ENCODE data around the gene RAB20. TPM values are rescaled to one million over a fixed set of nuclear protein-coding genes. Genes with fewer than 3 reads are reported as not detected.

RAB20 gene
- total RNA-seq, 1 experiment from 2014 or later = 7.9 TPM

DNA sequence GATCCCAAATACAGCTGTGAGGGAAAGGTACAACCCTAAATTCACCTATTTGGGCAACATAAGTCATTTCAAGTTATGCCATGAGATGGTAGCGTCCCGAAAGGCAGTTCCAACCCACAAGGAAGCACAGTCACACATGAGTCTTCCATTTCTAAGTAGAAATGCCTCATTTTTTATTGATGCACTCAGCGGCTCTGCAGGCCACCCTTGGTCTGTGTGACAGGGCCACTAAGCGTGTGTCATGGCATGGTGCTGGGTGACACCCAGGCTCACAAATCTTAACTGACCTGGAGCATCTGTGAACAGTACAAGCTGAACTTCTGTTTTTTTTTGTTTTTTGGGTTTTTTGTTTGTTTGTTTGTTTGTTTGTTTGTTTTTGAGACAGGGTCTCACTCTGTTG lies 15.1 kb downstream of the RAB20 start:
- no peak overlapping the region; the same call in 1 of the 2 replicates for H3K27ac ChIP-seq (ENCODE audit: low read length)
- TF ChIP-seq, protein P1, sequence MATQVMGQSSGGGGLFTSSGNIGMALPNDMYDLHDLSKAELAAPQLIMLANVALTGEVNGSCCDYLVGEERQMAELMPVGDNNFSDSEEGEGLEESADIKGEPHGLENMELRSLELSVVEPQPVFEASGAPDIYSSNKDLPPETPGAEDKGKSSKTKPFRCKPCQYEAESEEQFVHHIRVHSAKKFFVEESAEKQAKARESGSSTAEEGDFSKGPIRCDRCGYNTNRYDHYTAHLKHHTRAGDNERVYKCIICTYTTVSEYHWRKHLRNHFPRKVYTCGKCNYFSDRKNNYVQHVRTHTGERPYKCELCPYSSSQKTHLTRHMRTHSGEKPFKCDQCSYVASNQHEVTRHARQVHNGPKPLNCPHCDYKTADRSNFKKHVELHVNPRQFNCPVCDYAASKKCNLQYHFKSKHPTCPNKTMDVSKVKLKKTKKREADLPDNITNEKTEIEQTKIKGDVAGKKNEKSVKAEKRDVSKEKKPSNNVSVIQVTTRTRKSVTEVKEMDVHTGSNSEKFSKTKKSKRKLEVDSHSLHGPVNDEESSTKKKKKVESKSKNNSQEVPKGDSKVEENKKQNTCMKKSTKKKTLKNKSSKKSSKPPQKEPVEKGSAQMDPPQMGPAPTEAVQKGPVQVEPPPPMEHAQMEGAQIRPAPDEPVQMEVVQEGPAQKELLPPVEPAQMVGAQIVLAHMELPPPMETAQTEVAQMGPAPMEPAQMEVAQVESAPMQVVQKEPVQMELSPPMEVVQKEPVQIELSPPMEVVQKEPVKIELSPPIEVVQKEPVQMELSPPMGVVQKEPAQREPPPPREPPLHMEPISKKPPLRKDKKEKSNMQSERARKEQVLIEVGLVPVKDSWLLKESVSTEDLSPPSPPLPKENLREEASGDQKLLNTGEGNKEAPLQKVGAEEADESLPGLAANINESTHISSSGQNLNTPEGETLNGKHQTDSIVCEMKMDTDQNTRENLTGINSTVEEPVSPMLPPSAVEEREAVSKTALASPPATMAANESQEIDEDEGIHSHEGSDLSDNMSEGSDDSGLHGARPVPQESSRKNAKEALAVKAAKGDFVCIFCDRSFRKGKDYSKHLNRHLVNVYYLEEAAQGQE (IDR thresholded peaks at IDR 0.05; ENCODE audit: insufficient read depth in 1 of 2, low read depth in 2 of 2, low read length in 1 of 2) = no peak
- TF ChIP-seq, protein P2, sequence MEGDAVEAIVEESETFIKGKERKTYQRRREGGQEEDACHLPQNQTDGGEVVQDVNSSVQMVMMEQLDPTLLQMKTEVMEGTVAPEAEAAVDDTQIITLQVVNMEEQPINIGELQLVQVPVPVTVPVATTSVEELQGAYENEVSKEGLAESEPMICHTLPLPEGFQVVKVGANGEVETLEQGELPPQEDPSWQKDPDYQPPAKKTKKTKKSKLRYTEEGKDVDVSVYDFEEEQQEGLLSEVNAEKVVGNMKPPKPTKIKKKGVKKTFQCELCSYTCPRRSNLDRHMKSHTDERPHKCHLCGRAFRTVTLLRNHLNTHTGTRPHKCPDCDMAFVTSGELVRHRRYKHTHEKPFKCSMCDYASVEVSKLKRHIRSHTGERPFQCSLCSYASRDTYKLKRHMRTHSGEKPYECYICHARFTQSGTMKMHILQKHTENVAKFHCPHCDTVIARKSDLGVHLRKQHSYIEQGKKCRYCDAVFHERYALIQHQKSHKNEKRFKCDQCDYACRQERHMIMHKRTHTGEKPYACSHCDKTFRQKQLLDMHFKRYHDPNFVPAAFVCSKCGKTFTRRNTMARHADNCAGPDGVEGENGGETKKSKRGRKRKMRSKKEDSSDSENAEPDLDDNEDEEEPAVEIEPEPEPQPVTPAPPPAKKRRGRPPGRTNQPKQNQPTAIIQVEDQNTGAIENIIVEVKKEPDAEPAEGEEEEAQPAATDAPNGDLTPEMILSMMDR (IDR thresholded peaks at IDR 0.05) = no peak
- ChIA-PET POLR2A (no interaction called here), CTCF (no interaction called here)
- H3K36me3 ChIP-seq (ENCODE audit: control insufficient read depth, insufficient read depth, low read length) = no peaks in the 10 kb centered on the region
- intact Hi-C loops (cut with micrococcal nuclease; ENCODE audit: unreplicated experiment) = no loop called here
- no peak overlapping the region for H3K4me3 ChIP-seq (ENCODE audit: low read depth in 2 of 2, low read length in 2 of 2)
- no peaks in the 10 kb centered on the region for H3K27me3 ChIP-seq (ENCODE audit: control insufficient read depth, insufficient read depth, low read length)
- no peak for ATAC-seq
- peaks cover 35% of the 10 kb centered on the region for H3K4me1 ChIP-seq (ENCODE audit: control insufficient read depth, insufficient read depth, low read length)
- no peaks in the 10 kb centered on the region for H3K9me3 ChIP-seq (ENCODE audit: control insufficient read depth, insufficient read depth, low read depth, low read length)
- BruUV-seq (replicated peaks) = no TSS peak
- in situ Hi-C loops (cut with HindIII; ENCODE audit: low pct_unique_long_range_greater_than_20kb, low sequenced_read_pairs) = no loop called here
- no peak for DNase-seq (ENCODE audit: low read depth, low spot score)

DNA sequence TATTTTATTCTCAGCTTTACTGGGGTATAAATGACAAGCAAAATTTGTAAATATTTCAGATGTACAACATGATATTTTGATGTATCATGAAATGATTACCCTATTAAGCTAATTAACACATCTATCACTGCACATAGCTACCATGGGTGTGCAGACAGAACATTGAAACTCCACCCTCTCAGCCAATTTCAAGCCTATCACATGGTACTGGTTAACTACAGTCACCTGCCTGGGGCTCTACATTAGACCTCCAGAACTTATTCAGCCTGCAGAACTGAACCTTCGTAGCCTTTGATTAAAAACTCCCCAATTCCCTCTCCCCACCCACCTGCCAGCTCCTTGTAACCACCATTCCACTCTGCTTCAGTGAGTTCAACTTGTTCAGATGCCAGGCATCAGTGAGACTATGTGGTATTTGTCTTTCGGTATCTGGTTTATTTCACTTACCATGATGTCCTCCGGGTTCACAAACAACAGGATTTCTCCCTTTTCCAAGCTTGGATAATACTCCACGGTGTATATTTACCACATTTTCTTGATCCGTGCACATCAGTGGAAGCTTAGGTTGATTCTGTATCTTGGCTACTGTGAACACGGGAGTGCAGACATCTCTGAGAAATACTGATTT lies 19.2 kb downstream of the RAB20 start:
- DNase-seq (ENCODE audit: low read depth, low spot score) = no peak
- Histone ChIP-seq H3K27ac (ENCODE audit: low read length) (no peak overlapping the region), H3K9me3 (ENCODE audit: control insufficient read depth, insufficient read depth, low read depth, low read length) (no peaks in the 10 kb centered on the region), H3K36me3 (ENCODE audit: control insufficient read depth, insufficient read depth, low read length) (no peaks in the 10 kb centered on the region), H3K4me1 (ENCODE audit: control insufficient read depth, insufficient read depth, low read length) (peaks cover 11% of the 10 kb centered on the region), H3K4me3 (ENCODE audit: low read depth in 2 of 2, low read length in 2 of 2) (no peak overlapping the region), H3K27me3 (ENCODE audit: control insufficient read depth, insufficient read depth, low read length) (no peaks in the 10 kb centered on the region)
- no peak for ATAC-seq
- TF ChIP-seq, protein P2 (IDR thresholded peaks at IDR 0.05) = no peak
- TF ChIP-seq SIN3A (IDR thresholded peaks at IDR 0.05; ENCODE audit: borderline replicate concordance, insufficient read depth, low read depth, low read length) (no peak), POLR2AphosphoS5 (IDR thresholded peaks at IDR 0.05; ENCODE audit: low read depth, low read length) (no peak), TCF7L2 (IDR thresholded peaks at IDR 0.05; ENCODE audit: low read depth, low read length) (no peak)
- TF ChIP-seq, protein P1 (IDR thresholded peaks at IDR 0.05; ENCODE audit: insufficient read depth in 1 of 2, low read depth in 2 of 2, low read length in 1 of 2) = no peak
- intact Hi-C loops (cut with micrococcal nuclease; ENCODE audit: unreplicated experiment) = no loop called here
- no TSS peak for BruUV-seq (replicated peaks)
- ChIA-PET POLR2A (no interaction called here), CTCF (no interaction called here)
- in situ Hi-C loops (cut with HindIII; ENCODE audit: low pct_unique_long_range_greater_than_20kb, low sequenced_read_pairs) = no loop called here
